IMR-90 (cell line): ENCODE data around the gene ENO2. TPM values are rescaled to one million over a fixed set of nuclear protein-coding genes. Genes with fewer than 3 reads are reported as not detected.

ENCODE experiments used
- ATAC-seq: fragments of 200-7000 bp; cut with Tn5 transposase; 2 replicates; pipeline ENCODE4 v1.9.1; 2020; ENCODE audit warnings: low read depth, mild to moderate bottlenecking, moderate library complexity
- BruUV-seq: library from RNA; stranded (reverse); fragments of 400-500 nt; replicated peaks from 2 replicates; lab custom pipeline; 2021; lab: Mats Ljungman, UMichigan
- CTCF ChIA-PET: fragments of 300-600 bp; formaldehyde crosslinking; extraction: SDS; loops from one replicate; lab custom pipeline; 2021; ENCODE audit warnings: antibody characterized with exemption; lab: Yijun Ruan, JAX
- POLR2A ChIA-PET: fragments of 300-600 bp; sonication (Branson Sonifier 250); formaldehyde crosslinking; loops from one replicate; lab custom pipeline; 2022; ENCODE audit warnings: antibody characterized with exemption; ENCODE audit not compliant: unreplicated experiment; lab: Charles Lee
- DNase-seq: peaks from one replicate; pipeline ENCODE4 v3.0.0; 2013
- H2AFZ ChIP-seq: replicated peaks from 2 replicates; pipeline ENCODE3; 2013; ENCODE audit warnings: low read length, mild to moderate bottlenecking; ENCODE audit not compliant: poor library complexity
- H2AK5ac ChIP-seq: 2 replicates; pipeline ENCODE4 v1.6.1; 2013; ENCODE audit warnings: low read depth, low read length, inconsistent platforms
- H2AK9ac ChIP-seq: replicated peaks from 2 replicates; pipeline ENCODE3; 2013; ENCODE audit warnings: mild to moderate bottlenecking, low read depth, low read length, moderate library complexity; ENCODE audit not compliant: poor library complexity
- H2BK120ac ChIP-seq: 2 replicates; pipeline ENCODE4 v1.6.1; 2013; ENCODE audit warnings: low read depth, low read length, inconsistent platforms
- H2BK15ac ChIP-seq: 3 replicates; pipeline ENCODE4 v1.6.1; 2013; ENCODE audit warnings: low read depth, low read length, inconsistent platforms
- H2BK20ac ChIP-seq: 2 replicates; pipeline ENCODE4 v1.6.1; 2013; ENCODE audit warnings: low read depth, mild to moderate bottlenecking, inconsistent platforms, low read length, moderate library complexity
- H2BK5ac ChIP-seq: 2 replicates; pipeline ENCODE4 v1.6.1; 2013; ENCODE audit warnings: mild to moderate bottlenecking, low read depth, low read length, inconsistent platforms; ENCODE audit not compliant: poor library complexity, severe bottlenecking
- H3K14ac ChIP-seq: replicated peaks from 2 replicates; pipeline ENCODE4 v1.6.1; 2013; ENCODE audit warnings: low read depth, low read length, inconsistent platforms
- H3K18ac ChIP-seq: 2 replicates; pipeline ENCODE4 v1.6.1; 2013; ENCODE audit warnings: low read depth, low read length, control low read depth
- H3K23ac ChIP-seq: 2 replicates; pipeline ENCODE4 v1.6.1; 2013; ENCODE audit warnings: low read depth, low read length, inconsistent platforms
- H3K27ac ChIP-seq: 2 replicates; pipeline ENCODE4 v1.5.1; 2013; ENCODE audit warnings: mild to moderate bottlenecking, control low read depth, low read length; ENCODE audit not compliant: insufficient read depth
- H3K27me3 ChIP-seq: 2 replicates; pipeline ENCODE4 v1.6.1; 2013; ENCODE audit warnings: low read length; ENCODE audit not compliant: control insufficient read depth, insufficient read depth
- H3K36me3 ChIP-seq: 2 replicates; pipeline ENCODE4 v1.6.1; 2013; ENCODE audit warnings: low read length, mixed read lengths; ENCODE audit not compliant: control insufficient read depth, insufficient read depth
- H3K4ac ChIP-seq: 2 replicates; pipeline ENCODE4 v1.6.1; 2013; ENCODE audit warnings: low read depth, low read length, inconsistent platforms
- H3K4me1 ChIP-seq: 2 replicates; pipeline ENCODE4 v1.6.1; 2013; ENCODE audit warnings: low read length, mixed read lengths; ENCODE audit not compliant: control insufficient read depth, insufficient read depth
- H3K4me2 ChIP-seq: 2 replicates; pipeline ENCODE4 v1.6.1; 2013; ENCODE audit warnings: low read depth, mild to moderate bottlenecking, control low read depth, low read length, moderate library complexity
- H3K4me3 ChIP-seq: 2 replicates; pipeline ENCODE4 v1.5.1; 2013; ENCODE audit warnings: low read depth, mild to moderate bottlenecking, control low read depth, low read length, moderate library complexity; ENCODE audit not compliant: insufficient read depth
- H3K56ac ChIP-seq: 2 replicates; pipeline ENCODE4 v1.6.1; 2013; ENCODE audit warnings: low read length, inconsistent platforms; ENCODE audit not compliant: insufficient read depth; ENCODE audit errors: extremely low read depth
- H3K79me1 ChIP-seq, 2 experiments: 2 replicates each; pipeline ENCODE4 v1.6.1; 2013; ENCODE audit warnings: low read length in 2 of 2, inconsistent platforms in 1 of 2, low read depth in 1 of 2
- H3K9ac ChIP-seq: 2 replicates; pipeline ENCODE4 v1.6.1; 2013; ENCODE audit warnings: low read depth, low read length, control low read depth
- H3K9me1 ChIP-seq: 2 replicates; pipeline ENCODE4 v1.6.1; 2013; ENCODE audit warnings: low read length, inconsistent platforms; ENCODE audit not compliant: insufficient read depth
- H3K9me3 ChIP-seq: 2 replicates; pipeline ENCODE4 v1.6.1; 2013; ENCODE audit warnings: low read length; ENCODE audit not compliant: control insufficient read depth, insufficient read depth
- H4K20me1 ChIP-seq: 2 replicates; pipeline ENCODE4 v1.6.1; 2013; ENCODE audit warnings: low read length, inconsistent platforms; ENCODE audit not compliant: insufficient read depth
- H4K5ac ChIP-seq: 2 replicates; pipeline ENCODE4 v1.6.1; 2013; ENCODE audit warnings: mild to moderate bottlenecking, low read depth, low read length, control low read depth
- H4K8ac ChIP-seq, 2 experiments: 2 replicates each; pipeline ENCODE4 v1.6.1; 2013; ENCODE audit warnings: low read depth in 2 of 2, low read length in 2 of 2, control low read depth in 1 of 2, inconsistent platforms in 1 of 2
- H4K91ac ChIP-seq: 2 replicates; pipeline ENCODE4 v1.6.1; 2013; ENCODE audit warnings: low read depth, low read length, inconsistent platforms; ENCODE audit not compliant: insufficient read depth
- SMC3 ChIP-seq: fragments of 150-350 bp; IDR thresholded peaks from 2 replicates; pipeline ENCODE4 v1.6.1; 2016; ENCODE audit warnings: low read depth, mild to moderate bottlenecking, antibody characterized with exemption, low read length, moderate library complexity
- USF2 ChIP-seq: fragments of 150-350 bp; IDR thresholded peaks from 2 replicates; pipeline ENCODE4 v1.6.1; 2017; ENCODE audit warnings: mild to moderate bottlenecking, antibody characterized with exemption, low read length, low read depth
- WGBS, 2 experiments: methylation state at CpG; one replicate each; pipeline versions ENCODE4 v1.1.5 to v1.1.7; 2013; ENCODE audit warnings: missing lambda C conversion rate in 2 of 2; ENCODE audit not compliant: insufficient read length in 1 of 2; ENCODE audit errors: extremely low coverage in 2 of 2; 5-methylcytosine and 5-hydroxymethylcytosine counted together
- dilution Hi-C: fragments of 300-500 bp; cut with HindIII; formaldehyde crosslinking; loops from one replicate; pipeline ENCODE4 v1.14.3; 2018; ENCODE audit warnings: low sequenced_read_pairs; ENCODE audit not compliant: unreplicated experiment
- in situ Hi-C: fragments of 300-500 bp; cut with MboI; formaldehyde crosslinking; loops from 3 replicates; pipeline ENCODE4 v1.14.3; 2019; ENCODE audit warnings: low sequenced_read_pairs, inconsistent platforms, mixed read lengths
- intact Hi-C: fragments of 100-400 bp; cut with micrococcal nuclease; formaldehyde crosslinking; loops from 2 replicates; pipeline ENCODE4 v1.10.0; 2022
- polyA plus RNA-seq, 3 experiments: library from polyadenylated mRNA; depleted of rRNA; stranded (reverse); fragments of >200 nt; gene quantifications; 2 replicates each; pipeline ENCODE4 v1.2.3, GENCODE V29; 2012; ENCODE audit warnings: low replicate concordance in 1 of 3
- total RNA-seq: library from RNA; depleted of rRNA; stranded (reverse); fragments of >200 nt; gene quantifications from 2 replicates; pipeline ENCODE4 v1.2.3, GENCODE V29; 2012

ENO2 gene
- total and polyA plus RNA-seq, 2 of the 4 experiments (the other 2 are of a cell fraction), result 28.3 to 92.8 TPM

DNA sequence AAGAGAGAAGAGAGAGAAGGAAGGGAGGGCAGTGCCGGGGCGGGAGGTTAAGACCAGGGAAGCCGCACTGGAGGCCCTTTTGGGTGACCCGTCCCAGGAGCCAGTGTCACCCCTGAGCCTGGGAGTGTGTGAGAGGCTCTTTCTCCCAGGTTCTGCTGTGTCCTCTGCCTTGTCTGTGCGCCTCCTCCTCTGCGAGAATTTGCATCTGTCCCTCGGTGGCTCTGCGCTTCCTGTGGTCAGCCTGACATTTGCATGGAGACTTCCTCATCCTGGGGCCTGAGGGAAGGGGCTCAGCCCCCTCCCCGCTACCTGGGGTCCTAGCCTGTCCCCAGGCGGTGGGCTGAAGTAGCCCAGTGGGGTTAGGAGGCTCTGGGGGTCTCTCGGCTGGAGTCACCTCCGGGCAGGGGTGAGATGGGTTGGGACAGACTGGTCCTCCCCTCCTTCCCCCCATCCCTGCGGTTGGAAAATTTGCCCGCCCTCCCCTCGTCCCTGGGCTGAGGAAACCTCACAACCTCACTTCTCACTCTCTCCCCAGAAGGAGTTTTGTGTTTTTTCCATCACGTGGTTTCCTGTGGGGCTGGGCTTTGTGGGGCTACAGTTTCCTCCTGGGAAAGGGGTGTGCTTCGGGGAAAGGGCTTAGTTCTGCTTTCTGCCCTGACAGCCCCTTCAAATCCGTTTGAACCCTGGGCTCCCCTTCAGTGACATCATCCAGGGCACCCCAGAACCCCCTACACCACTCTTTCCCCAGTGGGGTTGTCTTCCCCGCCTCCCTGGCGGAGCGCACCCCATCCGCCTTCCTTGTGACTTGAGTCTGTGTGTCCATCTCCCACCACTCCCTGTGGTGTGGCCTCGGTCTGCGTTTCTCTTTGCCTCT, 39.3 kb downstream of the ENO2 start:
- H3K4me2 ChIP-seq, result no peak overlapping the region
- no peak overlapping the region for H3K23ac ChIP-seq
- no peak for DNase-seq
- H3K27me3 ChIP-seq, result no peaks in the 10 kb centered on the region
- no peaks in the 10 kb centered on the region for H3K9me1 ChIP-seq
- peak overlapping the region; percentile 73; the same call in 1 of the 2 replicates for H3K4ac ChIP-seq
- CTCF ChIA-PET, result no interaction called here
- no peak overlapping the region for H3K18ac ChIP-seq
- H3K27ac ChIP-seq, result no peak overlapping the region
- H2BK20ac ChIP-seq, result no peak overlapping the region
- H2AK5ac ChIP-seq, result peak overlapping the region; percentile 46; the same call in 1 of the 2 replicates
- TF ChIP-seq USF2 (peak; percentile 73), SMC3 (no peak)
- no peaks in the 10 kb centered on the region for H3K36me3 ChIP-seq
- H2BK120ac ChIP-seq, result no peak overlapping the region
- H3K56ac ChIP-seq, result no peak overlapping the region
- H2BK15ac ChIP-seq, result no peak overlapping the region; the same call in 2 of the 3 replicates
- H3K9ac ChIP-seq, result no peak overlapping the region
- in situ Hi-C loops, result no loop called here
- H3K79me1 ChIP-seq, result no peaks in the 10 kb centered on the region
- H2BK5ac ChIP-seq, result no peak overlapping the region
- WGBS, 2 experiments, result 80% methylated on average over 11 of the region's 24 CpGs; no CpG with 5 or more reads in 1 of the 2 experiments
- intact Hi-C loops, result no loop called here
- H4K20me1 ChIP-seq, result no peaks in the 10 kb centered on the region
- H4K91ac ChIP-seq, result no peak overlapping the region
- H4K8ac ChIP-seq, result peak overlapping the region in 1 of 2 experiments; percentile 24; a peak in 2 of 4 replicates
- dilution Hi-C loops, result no loop called here
- H3K14ac ChIP-seq, result peak overlapping the region; percentile 71
- H3K4me3 ChIP-seq, result no peak overlapping the region
- H2AK9ac ChIP-seq, result peak overlapping the region; percentile 81
- POLR2A ChIA-PET, result no interaction called here
- H4K5ac ChIP-seq, result peak overlapping the region; percentile 9; the same call in 1 of the 2 replicates
- 0 out of 2 replicates have a peak, but pooled peaks cover 2% of the 10 kb centered on the region for H3K4me1 ChIP-seq
- peak overlapping the region; percentile 87 for H2AFZ ChIP-seq
- no peaks in the 10 kb centered on the region for H3K9me3 ChIP-seq
- BruUV-seq, result no TSS peak
- ATAC-seq, result peak; percentile 42; the same call in 1 of the 2 replicates
